Ishikawa (cell line): ENCODE data around the gene CDT1.

ENCODE experiments used
- CEBPB ChIP-seq: IDR thresholded peaks from 2 replicates; pipeline ENCODE4 v1.6.1; 2012
- CREB1 ChIP-seq: IDR thresholded peaks from 2 replicates; pipeline ENCODE4 v1.6.1; 2012; ENCODE audit warnings: low read depth
- EGR1 ChIP-seq: IDR thresholded peaks from 2 replicates; pipeline ENCODE4 v1.6.1; 2012
- EP300 ChIP-seq: IDR thresholded peaks from 2 replicates; pipeline ENCODE4 v1.6.1; 2012; ENCODE audit warnings: borderline replicate concordance
- FOXM1 ChIP-seq: IDR thresholded peaks from 2 replicates; pipeline ENCODE4 v1.6.1; 2012; ENCODE audit warnings: low read depth, borderline replicate concordance
- NFIC ChIP-seq: IDR thresholded peaks from 2 replicates; pipeline ENCODE4 v1.6.1; 2012
- RAD21 ChIP-seq: IDR thresholded peaks from 2 replicates; pipeline ENCODE4 v1.6.1; 2012; ENCODE audit warnings: low read depth
- TAF1 ChIP-seq: IDR thresholded peaks from 2 replicates; pipeline ENCODE4 v1.6.1; 2012; ENCODE audit warnings: low read depth, mild to moderate bottlenecking
- TCF12 ChIP-seq: IDR thresholded peaks from 2 replicates; pipeline ENCODE4 v1.6.1; 2012; ENCODE audit warnings: low read depth
- TEAD4 ChIP-seq: IDR thresholded peaks from 2 replicates; pipeline ENCODE4 v1.6.1; 2012
- YY1 ChIP-seq: IDR thresholded peaks from 2 replicates; pipeline ENCODE4 v1.6.1; 2012; ENCODE audit warnings: low read depth
- ZBTB7A ChIP-seq: IDR thresholded peaks from 2 replicates; pipeline ENCODE4 v1.6.1; 2012; ENCODE audit warnings: low read depth
- TF ChIP-seq, protein P1 (sequence below): IDR thresholded peaks from 2 replicates; pipeline ENCODE4 v1.6.1; 2012; ENCODE audit warnings: low read depth, mild to moderate bottlenecking
- TF ChIP-seq, protein P2 (sequence below): IDR thresholded peaks from 2 replicates; pipeline ENCODE4 v1.6.1; 2012
- TF ChIP-seq, protein P3 (sequence below): IDR thresholded peaks from 2 replicates; pipeline ENCODE4 v1.6.1; 2012

Gene CDT1

DNA sequence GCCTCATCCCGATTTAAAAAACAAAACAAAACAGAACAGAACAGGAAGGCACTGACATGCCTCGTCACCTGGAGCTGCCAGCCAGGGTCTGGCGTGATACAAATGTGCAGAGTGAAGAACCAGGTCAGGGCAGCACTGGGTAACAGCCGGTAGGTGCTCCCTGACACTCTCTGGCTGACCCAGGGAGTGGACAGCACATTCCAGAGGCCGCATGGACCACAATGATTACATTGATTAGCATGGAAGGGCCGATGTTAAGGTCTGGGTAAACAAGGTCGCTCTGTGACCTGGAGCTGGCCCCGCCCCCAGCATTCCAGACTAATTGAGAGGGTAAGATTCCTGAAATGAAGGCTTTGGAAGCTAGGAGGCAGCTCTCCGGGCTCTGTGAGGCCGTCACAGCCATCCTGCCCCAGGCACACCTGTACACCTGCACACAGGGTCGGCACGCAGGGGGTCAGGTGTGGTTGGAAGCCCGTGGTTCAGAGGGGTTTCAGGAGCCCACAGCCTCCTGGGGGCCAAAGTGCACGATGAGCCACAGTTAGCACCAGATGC lies 40.0 kb upstream of the CDT1 start:
- 0 out of 2 replicates have a peak, but pooled peaks have one; percentile 10 for TF ChIP-seq YY1
- TF ChIP-seq TEAD4 = peak; percentile 76
- TF ChIP-seq CEBPB = no peak
- TF ChIP-seq, protein P1, sequence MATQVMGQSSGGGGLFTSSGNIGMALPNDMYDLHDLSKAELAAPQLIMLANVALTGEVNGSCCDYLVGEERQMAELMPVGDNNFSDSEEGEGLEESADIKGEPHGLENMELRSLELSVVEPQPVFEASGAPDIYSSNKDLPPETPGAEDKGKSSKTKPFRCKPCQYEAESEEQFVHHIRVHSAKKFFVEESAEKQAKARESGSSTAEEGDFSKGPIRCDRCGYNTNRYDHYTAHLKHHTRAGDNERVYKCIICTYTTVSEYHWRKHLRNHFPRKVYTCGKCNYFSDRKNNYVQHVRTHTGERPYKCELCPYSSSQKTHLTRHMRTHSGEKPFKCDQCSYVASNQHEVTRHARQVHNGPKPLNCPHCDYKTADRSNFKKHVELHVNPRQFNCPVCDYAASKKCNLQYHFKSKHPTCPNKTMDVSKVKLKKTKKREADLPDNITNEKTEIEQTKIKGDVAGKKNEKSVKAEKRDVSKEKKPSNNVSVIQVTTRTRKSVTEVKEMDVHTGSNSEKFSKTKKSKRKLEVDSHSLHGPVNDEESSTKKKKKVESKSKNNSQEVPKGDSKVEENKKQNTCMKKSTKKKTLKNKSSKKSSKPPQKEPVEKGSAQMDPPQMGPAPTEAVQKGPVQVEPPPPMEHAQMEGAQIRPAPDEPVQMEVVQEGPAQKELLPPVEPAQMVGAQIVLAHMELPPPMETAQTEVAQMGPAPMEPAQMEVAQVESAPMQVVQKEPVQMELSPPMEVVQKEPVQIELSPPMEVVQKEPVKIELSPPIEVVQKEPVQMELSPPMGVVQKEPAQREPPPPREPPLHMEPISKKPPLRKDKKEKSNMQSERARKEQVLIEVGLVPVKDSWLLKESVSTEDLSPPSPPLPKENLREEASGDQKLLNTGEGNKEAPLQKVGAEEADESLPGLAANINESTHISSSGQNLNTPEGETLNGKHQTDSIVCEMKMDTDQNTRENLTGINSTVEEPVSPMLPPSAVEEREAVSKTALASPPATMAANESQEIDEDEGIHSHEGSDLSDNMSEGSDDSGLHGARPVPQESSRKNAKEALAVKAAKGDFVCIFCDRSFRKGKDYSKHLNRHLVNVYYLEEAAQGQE = no peak
- peak; percentile 28; the same call in 1 of the 2 replicates for TF ChIP-seq TCF12

DNA sequence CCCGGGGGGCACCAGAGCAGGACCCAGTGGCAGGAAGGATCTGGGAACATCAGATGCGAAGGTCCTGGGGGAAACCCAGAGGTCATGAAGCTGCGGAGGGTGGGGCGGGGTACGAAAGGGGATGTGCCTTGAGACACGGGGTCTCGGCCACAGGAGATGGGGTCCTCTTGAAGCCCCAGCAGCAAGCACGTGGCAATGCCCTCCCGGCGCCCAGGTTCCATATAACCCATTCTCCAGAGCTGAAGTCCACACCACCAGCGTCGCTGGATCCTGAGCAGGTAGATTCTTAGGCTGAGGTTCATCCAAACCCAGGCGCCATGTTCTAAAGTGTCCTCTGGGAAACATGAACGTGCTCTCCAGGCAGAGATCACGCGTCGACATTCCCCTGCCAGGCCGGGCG lies 39.5 kb upstream of the CDT1 start:
- TF ChIP-seq TEAD4 = no peak
- TF ChIP-seq NFIC = no peak
- no peak for TF ChIP-seq RAD21
- no peak for TF ChIP-seq CREB1
- TF ChIP-seq YY1 = no peak
- TF ChIP-seq, protein P2, sequence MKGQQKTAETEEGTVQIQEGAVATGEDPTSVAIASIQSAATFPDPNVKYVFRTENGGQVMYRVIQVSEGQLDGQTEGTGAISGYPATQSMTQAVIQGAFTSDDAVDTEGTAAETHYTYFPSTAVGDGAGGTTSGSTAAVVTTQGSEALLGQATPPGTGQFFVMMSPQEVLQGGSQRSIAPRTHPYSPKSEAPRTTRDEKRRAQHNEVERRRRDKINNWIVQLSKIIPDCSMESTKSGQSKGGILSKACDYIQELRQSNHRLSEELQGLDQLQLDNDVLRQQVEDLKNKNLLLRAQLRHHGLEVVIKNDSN = no peak
- TF ChIP-seq, protein P1 = no peak
- no peak for TF ChIP-seq CEBPB
- TF ChIP-seq, protein P3, sequence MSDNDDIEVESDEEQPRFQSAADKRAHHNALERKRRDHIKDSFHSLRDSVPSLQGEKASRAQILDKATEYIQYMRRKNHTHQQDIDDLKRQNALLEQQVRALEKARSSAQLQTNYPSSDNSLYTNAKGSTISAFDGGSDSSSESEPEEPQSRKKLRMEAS = no peak
- TF ChIP-seq TAF1 = no peak
- TF ChIP-seq EGR1 = no peak
- TF ChIP-seq FOXM1 = no peak

DNA sequence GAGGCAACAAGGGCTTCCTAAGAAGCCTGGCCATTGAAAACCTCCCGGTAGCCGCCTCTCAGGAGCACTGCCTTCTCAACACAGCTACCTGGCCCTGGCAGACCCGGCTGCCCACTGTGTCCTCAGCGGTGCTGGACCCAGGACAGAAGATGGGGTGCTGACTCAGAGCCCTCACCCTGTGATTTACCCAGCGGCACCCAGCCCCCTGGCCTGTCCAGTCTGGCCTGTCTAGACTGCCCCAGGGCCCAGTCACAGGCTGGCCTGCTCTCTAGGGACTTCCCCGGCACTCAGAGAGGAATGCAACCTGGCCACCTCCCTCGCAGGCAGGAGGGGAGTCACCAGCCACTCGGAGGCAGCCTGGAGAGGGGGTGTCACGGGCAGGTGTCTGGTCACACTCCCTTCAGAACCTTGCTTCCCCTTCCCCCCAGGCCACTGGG lies 38.7 kb upstream of the CDT1 start:
- TF ChIP-seq, protein P1 = no peak; the same call in 1 of the 2 replicates
- TF ChIP-seq YY1 = 0 out of 2 replicates have a peak, but pooled peaks have one; percentile 14
- TF ChIP-seq ZBTB7A = peak; percentile 65
- peak; percentile 84 for TF ChIP-seq EP300
- no peak for TF ChIP-seq CREB1
- TF ChIP-seq TCF12 = peak; percentile 90
- TF ChIP-seq, protein P2 = no peak
- TF ChIP-seq EGR1 = no peak; the same call in 1 of the 2 replicates
- peak; percentile 93 for TF ChIP-seq TEAD4
- peak; percentile 72 for TF ChIP-seq NFIC
- no peak for TF ChIP-seq CEBPB
- 0 out of 2 replicates have a peak, but pooled peaks have one; percentile 30 for TF ChIP-seq TAF1
- TF ChIP-seq, protein P3 = peak; percentile 46; the same call in 1 of the 2 replicates
- TF ChIP-seq RAD21 = no peak; the same call in 1 of the 2 replicates
- no peak for TF ChIP-seq FOXM1

DNA sequence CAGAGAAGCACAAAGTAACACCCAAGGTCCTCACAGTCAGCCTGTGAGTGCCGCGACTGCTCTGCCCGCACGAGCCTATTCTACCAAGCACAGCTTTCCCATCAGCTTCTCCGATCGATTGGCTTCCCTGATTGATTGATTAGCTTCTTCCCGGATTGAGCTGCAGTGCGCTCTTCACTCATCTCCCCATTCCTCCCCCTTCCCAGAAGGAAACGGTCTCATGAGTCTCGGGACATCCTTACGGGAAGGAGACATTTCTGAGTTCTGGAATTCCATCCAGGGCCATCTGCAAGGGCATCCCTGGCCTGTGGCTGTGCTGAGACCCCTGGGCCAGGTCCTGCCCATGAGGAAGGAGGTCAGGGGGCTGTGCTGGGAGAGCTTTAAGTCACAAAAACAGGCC lies 36.6 kb upstream of the CDT1 start:
- TF ChIP-seq NFIC (no peak), ZBTB7A (0 out of 2 replicates have a peak, but pooled peaks have one; percentile 10)
